AG04450 (cell line): Measurements from ENCODE around the gene MTRFR. TPM values are rescaled to one million over a fixed set of nuclear protein-coding genes. Genes with fewer than 3 reads are reported as not detected.

Experiments
- CTCF ChIA-PET: fragments of 300-600, 350-600 bp; formaldehyde crosslinking; extraction: SDS; loops from one replicate; lab custom pipeline; 2022; ENCODE audit warnings: antibody characterized with exemption, inconsistent platforms; lab: Charles Lee
- POLR2A ChIA-PET: fragments of 350-600 bp; formaldehyde crosslinking; extraction: SDS; loops from one replicate; lab custom pipeline; 2021; ENCODE audit warnings: antibody characterized with exemption, inconsistent platforms; lab: Yijun Ruan, JAX
- DNase-seq: peaks from one replicate; pipeline ENCODE4 v3.0.0-alpha.2; 2011; ENCODE audit warnings: low read depth, low spot score
- H3K27ac ChIP-seq: one replicate; pipeline ENCODE4 v1.5.1; 2012; ENCODE audit warnings: low read depth, low read length, control low read depth
- H3K27me3 ChIP-seq: one replicate; pipeline ENCODE4 v1.6.0; 2012; ENCODE audit warnings: low read length; ENCODE audit not compliant: control insufficient read depth, insufficient read depth
- H3K4me3 ChIP-seq: 2 replicates; pipeline ENCODE4 v1.5.1; 2011; ENCODE audit warnings: mild to moderate bottlenecking, low read depth, low read length, control low read depth
- H3K9me3 ChIP-seq: 2 replicates; pipeline ENCODE4 v1.5.1; 2012; ENCODE audit warnings: low read length; ENCODE audit not compliant: control insufficient read depth, insufficient read depth
- polyA plus RNA-seq: library from polyadenylated mRNA; depleted of rRNA; stranded (reverse); fragments of >200 nt; gene quantifications from 2 replicates; pipeline ENCODE4 v1.2.3, GENCODE V29; 2011
- TF ChIP-seq, protein P1 (sequence below): IDR thresholded peaks from 2 replicates; pipeline ENCODE4 v1.5.1; 2011; ENCODE audit warnings: low read depth, low read length, control low read depth, inconsistent platforms

Gene MTRFR
- polyA plus RNA-seq, 1 experiment = 9.4 TPM

DNA sequence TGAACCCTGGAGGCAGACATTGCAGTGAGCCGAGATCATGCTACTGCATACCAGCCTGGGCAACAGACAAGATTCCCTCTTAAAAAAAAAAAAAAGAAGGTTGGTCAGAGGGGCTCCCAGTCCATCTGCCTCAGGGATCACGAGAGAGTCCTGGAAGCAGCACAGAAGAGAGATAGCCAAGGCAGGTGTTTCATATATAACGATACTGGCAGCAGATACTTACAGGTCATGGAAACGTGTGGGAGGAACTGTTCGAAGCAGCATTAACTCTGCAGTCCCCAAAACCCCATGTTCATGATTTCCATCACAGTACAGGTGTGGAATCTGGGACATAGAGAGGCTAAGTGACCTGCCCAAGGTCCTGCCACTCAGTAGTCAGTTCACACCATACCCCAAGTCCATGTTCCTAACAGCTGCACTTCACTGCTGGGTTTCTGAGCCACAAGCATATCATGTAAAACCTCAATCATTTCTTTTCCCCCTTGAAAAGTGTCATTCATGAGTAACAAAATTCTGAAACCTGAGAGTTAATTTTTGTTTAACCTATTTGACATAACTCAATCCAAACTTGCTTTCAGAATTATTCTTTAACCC, 21.7 kb downstream of the MTRFR start:
- no peak overlapping the region for H3K4me3 ChIP-seq
- ChIA-PET POLR2A (no interaction called here), CTCF (interaction anchor here (0.9 kb wide), 1 partner anchor 16 kb away, joined by 3 read pairs; no protein-coding TSS in a partner anchor)
- H3K27me3 ChIP-seq = no peaks in the 10 kb centered on the region
- TF ChIP-seq, protein P1, sequence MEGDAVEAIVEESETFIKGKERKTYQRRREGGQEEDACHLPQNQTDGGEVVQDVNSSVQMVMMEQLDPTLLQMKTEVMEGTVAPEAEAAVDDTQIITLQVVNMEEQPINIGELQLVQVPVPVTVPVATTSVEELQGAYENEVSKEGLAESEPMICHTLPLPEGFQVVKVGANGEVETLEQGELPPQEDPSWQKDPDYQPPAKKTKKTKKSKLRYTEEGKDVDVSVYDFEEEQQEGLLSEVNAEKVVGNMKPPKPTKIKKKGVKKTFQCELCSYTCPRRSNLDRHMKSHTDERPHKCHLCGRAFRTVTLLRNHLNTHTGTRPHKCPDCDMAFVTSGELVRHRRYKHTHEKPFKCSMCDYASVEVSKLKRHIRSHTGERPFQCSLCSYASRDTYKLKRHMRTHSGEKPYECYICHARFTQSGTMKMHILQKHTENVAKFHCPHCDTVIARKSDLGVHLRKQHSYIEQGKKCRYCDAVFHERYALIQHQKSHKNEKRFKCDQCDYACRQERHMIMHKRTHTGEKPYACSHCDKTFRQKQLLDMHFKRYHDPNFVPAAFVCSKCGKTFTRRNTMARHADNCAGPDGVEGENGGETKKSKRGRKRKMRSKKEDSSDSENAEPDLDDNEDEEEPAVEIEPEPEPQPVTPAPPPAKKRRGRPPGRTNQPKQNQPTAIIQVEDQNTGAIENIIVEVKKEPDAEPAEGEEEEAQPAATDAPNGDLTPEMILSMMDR = no peak
- H3K27ac ChIP-seq = no peak overlapping the region
- H3K9me3 ChIP-seq = no peaks in the 10 kb centered on the region
- no peak for DNase-seq

DNA sequence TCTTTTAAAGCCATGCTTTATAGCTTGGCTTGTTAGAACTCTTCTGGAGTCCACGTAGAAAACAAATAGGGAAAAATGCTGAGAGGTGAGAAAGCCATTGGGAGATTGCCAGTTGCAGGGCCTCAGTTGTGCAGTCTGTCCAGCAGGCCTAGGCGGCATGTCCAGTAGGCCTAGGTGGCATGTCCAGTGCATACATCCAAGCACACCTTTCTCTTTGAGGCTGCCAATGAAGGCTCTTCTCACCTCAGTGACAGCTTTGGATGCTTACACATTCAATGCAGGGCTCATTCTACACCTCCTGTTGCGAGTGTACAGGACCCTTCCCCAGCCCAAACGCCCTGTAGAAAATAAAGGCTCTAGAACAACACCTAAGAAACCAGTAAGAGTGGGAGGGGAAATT, 25.4 kb downstream of the MTRFR start:
- POLR2A ChIA-PET = interaction anchor here (0.5 to 1.6 kb wide), 4 partner anchors 10 to 319 kb away, joined by 3 to 8 read pairs (median 6); no protein-coding TSS in a partner anchor
- Histone ChIP-seq H3K9me3 (no peaks in the 10 kb centered on the region), H3K27ac (no peak overlapping the region), H3K4me3 (no peak overlapping the region), H3K27me3 (no peaks in the 10 kb centered on the region)
- CTCF ChIA-PET = interaction anchor here (1.0 kb wide), 1 partner anchor 12 kb away, joined by 4 read pairs; no protein-coding TSS in a partner anchor
- TF ChIP-seq, protein P1 = no peak
- DNase-seq = no peak

DNA sequence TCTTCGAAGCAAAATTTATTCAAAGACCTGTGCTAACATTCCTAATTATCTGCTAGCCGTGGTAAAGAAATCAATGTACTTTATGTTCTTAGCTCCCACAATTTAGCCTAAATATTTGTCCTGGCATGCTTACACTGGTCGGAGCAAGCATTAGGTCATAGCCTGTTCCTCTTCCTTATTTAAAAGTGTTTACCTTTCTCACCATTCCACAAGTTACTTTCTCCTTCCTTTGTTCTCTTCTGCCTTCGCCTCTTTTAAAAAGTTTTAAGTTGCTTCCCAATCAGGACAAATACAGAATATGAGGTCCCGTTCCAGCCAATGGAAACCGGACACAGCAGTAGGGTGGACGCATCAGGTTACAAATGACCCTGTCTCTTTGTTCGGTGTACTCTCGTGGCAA, 26.8 kb downstream of the MTRFR start:
- CTCF ChIA-PET = interaction anchor here (1.0 kb wide), 1 partner anchor 22 kb away, joined by 5 read pairs; no protein-coding TSS in a partner anchor
- no peaks in the 10 kb centered on the region for H3K9me3 ChIP-seq

DNA sequence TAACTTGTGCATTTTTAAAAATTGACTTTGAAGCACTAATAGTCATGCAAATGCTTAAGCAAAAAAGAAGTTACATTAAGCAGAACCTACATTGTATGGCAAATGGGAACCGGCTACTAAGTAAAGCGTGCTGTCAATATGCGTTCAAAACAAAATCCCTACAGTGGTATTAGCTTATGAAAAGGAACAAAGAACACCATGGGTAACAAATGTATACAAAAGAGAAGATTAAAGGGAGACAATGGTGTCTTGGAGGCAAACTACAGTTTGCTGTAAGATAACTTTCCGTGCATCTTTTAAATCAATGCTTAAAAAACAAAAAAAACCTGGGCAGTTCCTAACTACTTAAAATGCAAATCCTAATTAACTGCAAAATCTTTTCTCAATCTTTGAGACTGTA, 28.0 kb downstream of the MTRFR start:
- Histone ChIP-seq H3K9me3 (no peaks in the 10 kb centered on the region), H3K27ac (no peak overlapping the region), H3K27me3 (no peaks in the 10 kb centered on the region), H3K4me3 (no peak overlapping the region)
- DNase-seq = no peak
- POLR2A ChIA-PET = no interaction called here
- TF ChIP-seq, protein P1 = no peak
- CTCF ChIA-PET = interaction anchor here (1.0 kb wide), 1 partner anchor 217 kb away, joined by 3 read pairs; no protein-coding TSS in a partner anchor

More for the DNA sequence above, 26.8 kb downstream of the MTRFR start:
- no peaks in the 10 kb centered on the region for H3K27me3 ChIP-seq
- TF ChIP-seq, protein P1 = no peak
- H3K27ac ChIP-seq = no peak overlapping the region
- POLR2A ChIA-PET = no interaction called here
- DNase-seq = no peak
- H3K4me3 ChIP-seq = no peak overlapping the region

DNA sequence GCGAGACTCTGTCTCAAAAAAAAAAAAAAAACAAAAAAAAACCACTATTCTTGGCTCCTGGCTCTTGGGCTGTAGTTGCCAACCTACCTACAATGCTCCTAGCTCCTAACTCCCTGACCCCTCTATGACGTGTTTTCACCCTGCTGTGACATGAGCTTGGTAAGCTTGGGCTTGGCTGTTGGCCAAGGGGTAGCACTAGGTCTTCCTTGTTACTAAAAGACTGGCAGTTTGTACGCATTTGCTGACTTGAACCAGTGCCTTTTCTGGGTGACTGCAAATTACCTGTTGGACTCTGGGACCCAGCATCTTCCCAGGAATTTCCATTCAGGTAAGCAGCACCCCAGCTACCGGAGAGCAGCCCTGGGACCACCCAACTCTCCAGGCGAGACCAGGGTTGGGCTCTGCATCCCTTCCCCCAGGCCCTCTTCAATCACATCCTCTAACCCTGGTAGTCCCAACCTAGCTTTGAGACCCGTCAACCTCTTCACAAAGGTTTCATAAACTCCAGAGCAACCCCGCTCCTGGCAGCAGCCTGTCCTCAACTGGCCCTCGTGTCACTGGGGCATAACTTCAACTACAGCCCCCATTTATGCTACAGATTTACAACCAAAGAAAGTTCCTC, 30.1 kb downstream of the MTRFR start:
- ChIA-PET POLR2A (interaction anchor here (0.6 to 0.7 kb wide), 2 partner anchors 30 to 220 kb away, joined by 3 to 5 read pairs; partner anchors contain the start of genes MPHOSPH9 and MTRFR), CTCF (interaction anchor here (0.7 kb wide), 1 partner anchor 310 kb away, joined by 3 read pairs; no protein-coding TSS in a partner anchor)
- H3K27me3 ChIP-seq = no peaks in the 10 kb centered on the region
- no peaks in the 10 kb centered on the region for H3K9me3 ChIP-seq
- no peak overlapping the region for H3K4me3 ChIP-seq
- no peak for DNase-seq
- TF ChIP-seq, protein P1 = no peak
- no peak overlapping the region for H3K27ac ChIP-seq
